COLO829 (cell line): ENCODE data around the gene KAT2B.
"Not testable (repeated sequence)": the region's sequence is repeated elsewhere in the genome, so short reads cannot be mapped to it uniquely, and the experiment has no call there.

Source experiments
- DNase-seq: peaks from one replicate; pipeline ENCODE4 v3.0.0; 2012; ENCODE audit warnings: low spot score

Gene KAT2B

DNA sequence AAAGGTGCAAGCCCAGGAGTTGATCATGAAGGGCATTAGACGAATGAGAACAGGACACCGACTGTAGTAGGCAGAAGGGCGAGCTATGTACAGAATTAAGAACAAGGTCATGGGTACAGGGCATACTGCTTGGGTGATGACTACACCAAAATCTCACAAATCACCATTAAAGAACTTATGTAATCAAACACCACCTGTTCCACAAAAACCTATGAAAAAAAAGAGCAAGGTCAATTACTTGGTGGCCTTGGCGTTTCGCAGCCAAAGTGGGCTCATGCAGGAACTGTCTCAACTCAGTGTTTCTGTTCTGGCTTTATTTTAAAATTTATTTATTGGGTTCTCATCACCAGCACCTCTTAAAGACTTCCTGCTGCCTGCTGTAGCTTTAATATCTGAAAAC lies 2.1 kb downstream of the KAT2B start:
- no peak for DNase-seq

DNA sequence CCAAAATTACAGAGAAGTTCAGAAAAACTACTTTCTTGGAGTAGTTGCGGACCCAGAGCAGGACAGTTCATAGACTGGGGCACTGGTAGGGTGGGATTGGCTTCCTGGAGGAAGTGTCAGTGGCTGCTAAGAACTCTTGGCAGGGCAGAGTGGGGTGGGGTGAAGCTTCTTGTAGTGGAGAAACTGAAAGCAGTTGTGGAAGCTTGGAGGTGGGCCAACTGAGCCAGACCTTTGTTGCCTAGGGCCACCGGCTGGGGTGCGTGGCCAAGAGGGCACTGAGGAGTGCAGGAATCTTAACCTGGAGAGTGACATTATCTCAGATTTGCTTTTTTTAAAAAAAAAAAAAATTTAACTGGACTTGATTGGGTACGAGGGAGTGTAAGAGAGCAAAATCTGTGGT lies 3.1 kb downstream of the KAT2B start:
- DNase-seq: no peak

DNA sequence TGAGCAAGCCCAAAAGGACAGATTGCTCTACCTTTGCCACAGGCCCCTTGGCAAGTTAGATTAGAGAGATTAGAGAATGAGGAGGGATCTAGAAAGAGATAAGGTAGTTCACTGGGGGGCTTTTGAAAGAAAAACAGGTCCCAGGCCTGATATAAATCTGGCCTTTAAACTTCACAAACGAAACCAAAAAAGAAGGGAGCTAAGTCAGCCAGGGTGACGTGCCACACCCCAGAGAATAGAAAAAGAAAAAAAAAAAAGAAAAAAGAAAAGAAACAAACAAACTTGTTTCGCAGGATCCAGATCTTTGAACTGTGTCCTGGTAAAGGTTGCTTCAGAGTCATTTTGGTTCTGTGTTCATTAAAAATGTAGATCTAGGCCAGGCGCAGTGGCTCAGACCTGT lies 3.6 kb downstream of the KAT2B start:
- DNase-seq: no peak

DNA sequence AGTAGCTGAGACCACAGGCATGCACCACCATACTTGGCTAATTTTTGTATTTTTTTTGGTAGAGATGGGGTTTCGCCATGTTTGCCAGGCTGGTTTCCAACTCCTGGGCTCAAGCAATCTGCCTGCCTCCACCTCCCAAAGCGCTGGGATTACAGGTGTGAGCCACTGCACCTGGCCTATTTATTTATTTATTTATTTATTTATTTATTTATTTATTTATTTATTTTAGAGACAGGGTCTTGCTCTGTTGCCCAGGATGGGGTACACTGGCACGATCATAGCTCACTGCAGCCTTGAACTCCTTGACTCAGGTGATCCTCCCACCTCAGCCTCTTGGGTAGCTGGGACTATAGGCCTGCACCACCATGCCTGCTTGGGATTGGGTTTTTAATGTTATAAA lies 4.9 kb downstream of the KAT2B start:
- DNase-seq: not testable (repeated sequence)

DNA sequence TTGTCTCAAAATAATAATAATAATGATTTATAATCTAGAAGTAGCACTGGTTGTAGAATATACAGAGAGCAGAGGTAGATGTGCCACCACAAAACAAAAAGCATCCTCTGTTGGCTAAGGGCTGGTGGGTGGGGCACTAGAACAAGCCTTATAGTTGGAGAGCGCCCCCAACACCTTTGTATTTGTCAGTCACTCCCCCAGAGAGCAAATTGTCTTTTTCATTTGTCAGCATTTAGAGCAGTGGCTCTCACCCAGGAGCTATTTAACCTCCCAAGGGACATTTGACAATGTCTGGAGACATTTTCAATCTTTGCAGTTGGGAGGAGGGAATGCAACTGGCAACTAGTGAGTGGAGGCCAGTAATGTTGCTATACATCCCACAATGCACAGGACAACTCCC lies 6.3 kb downstream of the KAT2B start:
- no peak for DNase-seq

DNA sequence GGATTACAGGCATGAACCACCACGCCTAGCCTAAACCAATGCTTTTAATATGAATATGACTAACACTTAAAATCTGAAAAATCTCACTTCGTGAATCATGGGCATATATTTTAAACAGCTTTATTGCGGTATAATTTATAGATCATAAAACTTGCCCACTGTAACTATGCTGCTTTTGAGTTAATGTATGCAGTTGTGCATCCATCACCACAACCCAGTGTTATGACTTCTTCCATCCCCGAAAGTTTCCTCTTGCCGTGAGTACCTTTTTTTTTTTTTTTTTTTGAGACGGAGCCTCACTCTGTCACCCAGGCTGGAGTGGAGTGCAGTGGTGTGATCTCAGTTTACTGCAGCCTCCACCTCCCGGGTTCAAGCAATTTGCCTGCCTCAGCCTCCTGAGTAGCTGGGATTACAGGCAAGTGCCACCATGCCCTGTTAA lies 7.1 kb downstream of the KAT2B start:
- no peak for DNase-seq

DNA sequence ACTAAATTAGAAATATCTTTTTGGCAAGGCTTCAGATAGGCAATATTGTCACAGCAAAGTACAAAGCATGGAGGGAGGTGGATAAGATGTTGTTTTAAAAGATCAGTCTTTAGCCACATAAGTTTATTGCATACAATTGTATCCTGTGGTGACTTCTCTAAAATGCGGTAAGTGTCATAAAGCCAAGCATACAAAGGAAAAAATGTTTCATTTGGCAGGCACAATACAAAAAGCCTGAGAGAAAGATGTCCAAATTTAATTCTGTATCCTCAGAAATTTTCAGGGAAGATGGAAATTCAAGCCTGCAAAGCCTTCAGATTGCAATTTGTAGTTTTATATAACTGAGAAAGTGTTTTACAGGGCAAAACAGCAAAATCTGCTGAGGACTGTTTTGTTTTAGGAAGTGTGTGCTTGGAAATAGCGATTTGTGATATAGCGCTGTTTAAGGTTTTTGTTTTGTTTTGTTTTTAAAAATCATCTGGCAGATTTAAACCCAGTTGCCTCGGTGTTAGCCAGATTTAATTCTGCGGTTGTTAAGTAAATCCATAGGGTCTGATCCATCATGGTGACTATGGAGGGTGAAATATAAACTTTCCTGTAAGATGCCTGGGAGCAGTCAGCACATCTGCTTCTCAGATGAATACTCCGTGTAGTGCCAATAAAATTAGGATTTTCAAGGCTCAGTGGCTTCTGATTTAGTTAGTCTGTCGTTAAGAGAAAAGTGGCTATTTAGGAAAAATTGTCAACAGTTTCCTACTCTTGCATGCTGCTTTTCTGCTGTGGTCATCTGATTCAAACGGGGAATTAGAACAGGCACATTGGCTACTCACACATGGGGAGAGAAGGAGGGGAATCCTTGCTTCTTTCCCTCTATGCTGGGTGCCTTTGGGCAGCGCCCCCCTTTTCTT lies 8.0 kb downstream of the KAT2B start:
- DNase-seq: no peak

DNA sequence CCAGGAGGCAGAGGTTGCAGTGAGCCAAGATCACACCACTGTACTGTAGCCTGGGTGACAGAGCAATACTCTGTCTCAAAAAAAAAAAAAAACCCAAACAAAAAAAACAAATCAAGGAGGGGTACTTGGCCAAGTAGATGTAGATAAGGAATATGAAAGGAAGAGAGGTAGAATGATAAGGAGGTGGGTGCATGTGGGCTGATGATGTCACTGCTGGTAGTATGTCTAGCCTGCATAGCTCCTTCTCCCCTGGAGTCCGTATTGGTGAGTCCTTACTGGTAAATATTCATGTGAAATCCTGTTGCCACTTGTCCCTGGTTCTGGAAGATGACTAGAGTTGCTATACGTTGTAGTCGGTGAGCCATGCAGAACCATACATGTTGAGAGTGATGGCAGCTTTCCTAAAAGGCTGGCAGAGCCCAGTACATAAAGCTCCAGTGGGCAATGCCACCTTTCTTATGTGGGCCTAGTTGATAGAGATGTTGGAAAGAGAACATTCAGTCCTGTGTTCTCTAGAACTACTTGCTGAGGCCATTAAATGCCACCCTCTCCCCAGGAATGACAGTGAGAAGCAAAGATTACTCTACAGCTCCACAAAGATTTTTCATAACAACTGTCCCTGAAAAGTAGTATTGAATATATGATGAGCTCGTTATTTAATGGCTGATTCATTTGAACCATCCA lies 11.0 kb downstream of the KAT2B start:
- DNase-seq: no peak

DNA sequence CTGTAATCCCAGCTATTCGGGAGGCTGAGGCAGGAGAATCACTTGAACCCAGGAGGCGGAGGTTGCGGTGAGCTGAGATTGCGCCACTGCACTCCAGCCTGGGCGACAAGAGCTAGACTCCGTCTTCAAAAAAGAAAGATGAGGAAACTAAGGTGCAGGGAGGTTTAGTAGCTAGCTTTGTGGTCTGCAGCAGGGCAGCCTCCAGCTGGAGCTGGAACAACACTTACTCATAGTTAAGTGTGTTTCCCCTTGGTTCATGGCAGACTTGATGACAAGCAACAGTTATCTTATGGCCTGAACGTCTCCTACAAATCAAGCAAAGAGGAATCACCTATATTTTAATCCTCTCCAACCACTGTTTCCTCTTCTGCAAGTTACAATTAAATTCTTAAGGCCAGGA lies 12.6 kb downstream of the KAT2B start:
- no peak for DNase-seq

DNA sequence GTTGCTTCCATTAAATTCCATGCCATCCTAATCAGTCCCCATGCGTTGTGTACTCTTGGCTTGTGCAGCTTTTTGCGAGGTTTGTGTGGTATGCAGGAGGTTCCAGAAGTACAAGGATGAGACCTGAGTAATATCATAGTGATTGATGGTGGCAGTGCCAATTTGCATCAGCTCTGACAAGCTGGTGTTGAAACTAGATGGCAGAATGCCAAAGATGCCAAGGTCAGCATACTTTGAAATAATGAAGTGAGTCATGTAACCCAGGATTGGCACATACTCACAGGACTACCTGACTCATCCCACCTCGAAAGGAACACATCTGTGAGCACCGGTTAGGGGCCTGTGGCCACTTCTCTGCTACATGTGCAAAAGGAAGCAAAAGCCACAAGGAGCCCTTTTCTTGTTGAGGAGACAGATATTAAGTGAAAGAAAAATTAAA lies 14.3 kb downstream of the KAT2B start:
- DNase-seq: peak; percentile 68

DNA sequence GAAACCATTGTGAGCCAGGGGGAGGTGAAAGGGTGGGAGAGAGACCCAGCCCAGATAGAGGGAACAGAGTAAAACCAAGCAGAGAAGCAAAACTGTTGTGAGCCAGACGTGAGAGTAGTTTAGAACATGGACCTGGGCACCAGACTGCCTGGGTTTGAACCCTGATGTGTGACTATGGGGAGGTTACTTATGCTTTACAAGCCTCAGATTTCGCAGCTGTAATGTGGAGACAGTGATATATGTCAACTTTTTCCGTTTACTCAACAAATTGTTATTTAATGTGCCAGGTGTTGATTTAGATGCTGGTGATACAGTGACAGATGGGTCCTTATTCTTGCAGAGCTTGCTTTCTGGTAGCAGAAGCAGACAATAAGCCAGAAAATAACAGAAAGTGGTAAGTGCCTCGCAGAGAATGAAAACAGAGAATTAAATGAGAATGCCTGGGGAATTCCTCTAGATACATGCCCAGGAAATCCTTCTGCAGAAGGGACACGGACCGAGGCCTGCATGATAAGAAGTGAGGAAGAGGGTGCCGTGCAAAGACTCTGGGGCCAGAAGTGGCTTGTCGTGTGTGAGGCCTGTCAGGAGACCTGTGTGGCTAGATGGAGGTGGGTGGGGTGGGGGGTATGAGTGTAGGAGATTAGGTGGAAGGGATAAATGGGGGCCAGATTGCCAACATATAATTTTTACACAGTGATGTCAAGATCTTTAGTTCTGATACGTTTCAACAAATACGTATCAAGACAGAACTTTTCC lies 15.0 kb downstream of the KAT2B start:
- no peak for DNase-seq

DNA sequence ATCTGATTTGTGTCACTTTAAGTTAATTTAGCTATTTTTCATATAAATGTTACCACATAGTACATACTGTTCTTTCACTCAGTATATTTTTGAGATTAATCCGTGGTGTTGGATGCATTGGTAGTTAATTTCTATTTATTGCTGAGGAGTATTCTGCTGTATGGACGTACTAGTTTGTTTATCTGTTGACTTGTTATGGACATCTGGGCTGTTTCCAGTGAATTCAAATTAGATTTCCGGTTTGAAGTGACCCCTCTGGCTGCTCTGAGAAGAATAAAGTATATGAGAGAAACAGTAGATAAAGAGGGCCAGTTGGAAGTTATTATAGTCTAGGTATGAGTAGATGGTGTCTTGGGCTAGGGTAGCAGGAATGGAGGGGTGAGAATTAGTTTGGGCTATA lies 15.6 kb downstream of the KAT2B start:
- DNase-seq: no peak

DNA sequence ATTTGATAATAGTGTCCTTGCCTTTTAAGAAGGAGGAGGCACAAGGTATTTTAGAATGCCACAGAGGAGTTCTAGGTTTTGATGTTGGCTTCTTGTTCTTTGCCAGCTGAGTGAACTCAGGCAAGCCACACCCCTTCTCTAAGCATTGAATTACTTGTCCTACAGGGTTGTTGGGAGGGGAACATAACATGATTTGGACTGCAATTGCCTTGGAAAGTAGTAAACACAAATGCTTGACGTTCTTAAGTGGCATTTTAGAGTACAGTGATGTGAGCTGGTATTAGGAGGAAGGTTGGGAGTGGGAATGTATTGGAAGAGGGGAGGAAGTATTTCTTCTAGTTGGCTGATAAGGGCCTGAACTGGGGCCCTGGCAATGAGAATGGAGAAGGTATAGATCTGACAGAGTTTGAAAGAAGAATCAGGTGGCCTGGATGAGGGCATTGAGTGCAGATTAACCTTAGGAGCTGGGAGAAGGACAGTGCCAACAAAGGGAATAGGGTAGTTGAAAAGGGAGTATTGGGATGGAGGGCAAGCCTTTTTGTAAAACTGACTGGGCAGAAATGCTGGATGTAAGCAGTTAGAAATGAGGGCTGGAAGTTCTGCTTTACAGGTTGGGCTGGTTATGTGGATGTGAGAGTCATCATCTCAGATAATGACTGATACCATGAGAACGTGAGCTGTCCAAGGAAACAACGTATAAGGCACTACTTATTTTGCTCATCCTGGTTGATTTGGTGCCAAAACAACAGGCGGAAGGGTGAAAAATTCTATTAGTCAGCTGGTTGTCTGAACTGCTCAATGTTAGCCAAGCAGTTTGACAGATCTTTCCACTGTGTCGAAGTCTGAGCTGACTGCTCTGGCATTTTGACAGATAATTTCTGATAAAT lies 16.7 kb downstream of the KAT2B start:
- peak; percentile 67 for DNase-seq

DNA sequence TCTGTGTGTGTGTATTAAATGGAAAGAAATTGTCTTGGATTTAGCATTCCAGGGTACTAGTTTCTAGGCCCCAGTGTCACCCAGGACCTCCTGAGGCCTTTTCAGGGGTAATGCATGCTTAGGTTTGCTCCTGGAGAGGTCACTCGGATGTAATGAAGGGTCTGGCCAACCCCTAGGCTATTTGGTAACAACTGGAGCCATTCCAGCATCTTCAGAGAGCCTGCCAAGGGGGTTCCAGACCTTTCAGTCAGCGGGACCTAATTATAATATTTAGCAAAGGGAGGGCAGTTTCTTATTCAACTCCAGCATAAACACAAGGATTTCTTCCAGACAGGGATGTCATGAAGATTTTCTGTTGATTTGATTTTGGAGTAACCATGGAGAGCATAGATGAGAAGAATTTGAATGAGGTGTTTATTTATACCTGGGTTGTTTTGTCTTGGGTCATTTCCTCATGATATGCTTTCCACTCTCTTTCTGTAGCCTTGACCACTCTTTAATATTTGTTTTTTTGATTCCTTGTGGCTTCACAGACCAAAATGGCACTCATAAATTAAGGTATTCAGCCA lies 17.4 kb downstream of the KAT2B start:
- DNase-seq: no peak

DNA sequence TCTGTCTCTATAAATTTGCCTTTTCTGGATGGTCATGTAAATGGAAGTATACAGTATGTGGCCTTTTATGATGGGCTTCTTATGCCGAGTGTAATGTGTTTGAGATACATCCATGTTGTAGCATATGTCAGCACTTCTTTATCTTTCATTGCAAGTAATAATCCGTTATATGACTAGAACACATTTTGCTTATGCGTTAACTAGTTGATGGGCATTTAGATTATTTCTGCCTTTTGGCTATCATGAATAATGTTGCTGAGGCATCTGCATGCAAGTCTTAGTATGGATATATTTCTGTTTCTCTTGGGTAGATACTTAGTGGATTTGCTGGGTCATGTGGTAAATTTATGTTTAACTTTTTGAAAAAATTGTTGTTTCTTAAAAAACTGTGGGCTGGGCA lies 19.7 kb downstream of the KAT2B start:
- no peak for DNase-seq

DNA sequence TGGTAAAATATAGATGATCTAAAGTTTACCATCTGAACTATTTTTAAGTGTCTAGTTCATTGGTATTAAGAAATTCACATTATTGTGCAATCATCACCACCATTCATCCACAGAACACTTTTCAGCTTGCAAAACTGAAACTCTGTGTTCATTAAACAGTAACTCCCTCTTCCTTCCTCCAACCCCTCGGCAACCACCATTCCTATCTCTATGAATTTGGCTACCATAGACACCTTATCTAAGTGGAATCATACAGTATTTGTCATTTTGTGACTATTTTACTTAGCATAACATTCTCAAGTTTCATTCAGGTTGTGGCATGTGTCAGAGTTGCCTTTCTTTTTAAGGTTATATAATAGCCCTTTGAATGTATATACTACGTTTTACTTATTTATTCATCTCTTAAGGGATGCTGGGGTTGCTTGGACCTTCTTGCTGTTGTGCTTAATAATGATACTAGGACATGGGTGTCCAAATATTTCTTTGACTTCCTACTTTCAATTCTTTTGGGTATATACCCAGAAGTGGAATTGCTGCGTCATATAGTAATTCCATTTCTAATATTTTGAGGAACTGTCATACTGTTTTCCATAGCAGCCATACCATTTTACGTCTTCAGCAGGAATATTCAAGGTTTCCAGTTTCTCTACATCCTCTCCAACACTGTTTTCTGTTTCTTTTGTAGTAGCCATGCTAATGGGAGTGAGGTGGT lies 20.9 kb downstream of the KAT2B start:
- DNase-seq: no peak

DNA sequence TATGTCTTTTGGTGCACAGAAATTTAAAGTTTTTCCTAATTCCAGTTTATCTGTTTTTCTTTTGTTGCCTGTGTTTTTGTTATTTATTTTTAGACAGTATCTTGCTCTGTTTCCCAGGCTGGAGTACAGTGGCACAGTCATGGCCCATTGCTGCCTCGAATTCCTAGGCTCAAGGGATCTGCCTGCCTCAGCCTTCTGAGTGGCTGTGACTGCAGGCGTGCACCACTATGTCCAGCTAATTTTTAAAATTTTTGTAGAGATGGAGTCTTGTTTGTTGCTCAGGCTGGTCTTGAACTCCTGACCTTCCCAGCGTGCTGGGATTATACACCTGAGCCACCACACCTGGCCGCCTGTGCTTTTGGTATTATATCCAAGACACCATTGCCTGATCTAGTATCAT lies 22.8 kb downstream of the KAT2B start:
- no peak for DNase-seq

DNA sequence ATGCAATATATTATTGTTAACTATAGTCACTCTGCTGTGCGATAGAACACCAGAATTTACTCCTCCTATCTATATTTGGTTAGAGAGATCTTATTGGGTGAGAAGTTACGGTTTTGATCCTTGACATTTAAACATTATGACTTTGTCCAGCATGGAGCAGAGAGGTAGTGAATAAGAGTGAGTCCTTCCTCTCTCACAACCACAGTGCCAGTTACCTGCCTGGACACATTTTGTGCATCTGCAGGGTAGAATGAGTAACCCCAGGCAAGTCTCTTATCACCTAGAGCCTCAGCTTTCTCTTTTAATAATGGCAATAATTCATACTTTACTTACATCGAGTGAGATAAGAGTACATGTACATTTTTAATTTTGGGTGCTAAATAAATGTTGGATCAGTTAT lies 24.1 kb downstream of the KAT2B start:
- no peak for DNase-seq

DNA sequence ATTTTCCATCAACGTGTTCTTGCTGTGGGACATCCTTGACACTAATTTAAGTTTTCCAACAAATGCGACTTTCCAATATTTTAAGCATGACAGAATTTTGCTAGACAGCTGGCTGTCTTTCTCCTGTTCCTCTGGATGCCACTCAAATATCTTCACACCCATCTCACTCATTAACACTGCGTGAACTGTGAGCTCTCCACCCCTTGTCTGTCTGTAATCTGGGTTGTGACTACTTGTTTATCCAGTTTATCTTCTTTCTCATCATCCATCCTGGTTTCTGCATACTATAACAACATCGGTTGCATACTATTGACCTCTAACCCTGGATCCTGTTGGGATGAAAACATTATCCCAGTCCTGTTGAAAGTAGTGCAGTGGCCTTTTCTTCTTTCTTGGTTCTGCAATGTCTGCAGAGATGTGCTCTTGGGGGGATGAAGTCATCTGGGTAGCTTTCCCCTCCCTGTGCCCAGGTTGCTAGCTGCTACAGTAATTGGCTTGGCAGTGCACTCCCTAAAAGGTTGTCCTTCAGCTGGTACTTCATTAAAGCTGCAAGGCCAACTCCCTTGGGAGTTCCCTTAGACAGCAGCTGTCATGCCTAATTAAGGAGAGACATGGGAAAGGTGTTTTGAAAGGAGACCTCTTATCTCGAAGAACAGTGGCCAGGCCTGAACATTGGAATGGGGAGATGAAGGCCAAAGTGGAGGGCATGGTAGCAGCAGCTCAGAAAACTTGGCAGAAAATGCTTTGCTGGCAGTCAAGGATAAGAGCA lies 24.7 kb downstream of the KAT2B start:
- no peak for DNase-seq

DNA sequence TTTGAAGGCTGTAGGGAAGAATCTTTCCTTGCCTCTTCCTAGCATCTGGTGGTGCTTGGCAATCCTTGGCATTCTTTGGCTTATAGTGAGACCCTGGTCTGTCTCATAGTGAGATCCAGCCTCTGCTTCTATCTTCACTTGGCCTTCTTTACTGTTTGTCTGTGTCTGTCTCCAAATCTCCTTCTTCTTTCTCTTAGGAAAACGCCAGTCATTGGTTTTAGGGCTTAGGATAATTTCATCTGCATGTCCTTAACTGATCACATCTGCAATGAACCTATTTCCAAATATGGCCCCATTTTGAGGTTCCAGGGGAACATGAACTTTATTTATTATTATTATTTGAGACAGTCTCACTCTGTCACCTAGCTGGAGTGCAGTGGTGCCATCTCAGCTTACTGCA lies 25.8 kb downstream of the KAT2B start:
- DNase-seq: no peak
